ENCODE measurements around the gene PTPRM. TPM values are rescaled to one million over a fixed set of nuclear protein-coding genes. Genes with fewer than 3 reads are reported as not detected.

Gene PTPRM
- total RNA-seq, 1 donor from 2014 or later, result 257 TPM

- Histone ChIP-seq H3K9me3 (no peaks in the 10 kb centered on the region), H3K4me3 (no peak overlapping the region), H3K4me1 (no peaks in the 10 kb centered on the region), H3K27me3 (no peaks in the 10 kb centered on the region), H3K27ac (no peak overlapping the region), H3K36me3 (peaks cover 3 to 6% of the 10 kb centered on the region in 2 donors)
- intact Hi-C loops (cut with DNase I), result no loop called here
- TF ChIP-seq CTCF (IDR thresholded peaks at IDR 0.05), result no peak
- DNase-seq (ENCODE audit: low spot score in 2 of 2), result no peak
Observed at GRCh38 chr18:8088626-8089025, 521.5 kb downstream of the PTPRM start.

- H3K27me3 ChIP-seq, result no peaks in the 10 kb centered on the region
- no peaks in the 10 kb centered on the region for H3K4me1 ChIP-seq
- intact Hi-C loops (cut with DNase I), result no loop called here
- H3K9me3 ChIP-seq, result no peaks in the 10 kb centered on the region
- H3K4me3 ChIP-seq, result no peak overlapping the region
- no peak for DNase-seq (ENCODE audit: low spot score in 2 of 2)
- no peak for TF ChIP-seq CTCF (IDR thresholded peaks at IDR 0.05)
- H3K36me3 ChIP-seq, result peaks cover 0 to under 1% of the 10 kb centered on the region in 2 donors
- H3K27ac ChIP-seq, result no peak overlapping the region
Observed at GRCh38 chr18:8091035-8091434, 523.9 kb downstream of the PTPRM start.

GRCh38 chr18:8095947-8096570 lies 528.9 kb downstream of the PTPRM start:
- Histone ChIP-seq H3K27me3 (no peaks in the 10 kb centered on the region), H3K4me3 (no peak overlapping the region), H3K4me1 (no peaks in the 10 kb centered on the region), H3K9me3 (no peaks in the 10 kb centered on the region), H3K27ac (no peak overlapping the region), H3K36me3 (no peaks in the 10 kb centered on the region)
- no peak for DNase-seq (ENCODE audit: low spot score in 2 of 2)
- no peak for TF ChIP-seq CTCF (IDR thresholded peaks at IDR 0.05)
- intact Hi-C loops (cut with DNase I), result no loop called here

GRCh38 chr18:8097399-8097798 lies 530.3 kb downstream of the PTPRM start:
- H3K4me3 ChIP-seq, result no peak overlapping the region
- no peaks in the 10 kb centered on the region for H3K27me3 ChIP-seq
- DNase-seq (ENCODE audit: low spot score in 2 of 2), result no peak
- H3K36me3 ChIP-seq, result peaks cover 0 to 5% of the 10 kb centered on the region in 2 donors
- H3K9me3 ChIP-seq, result peaks cover 0 to 5% of the 10 kb centered on the region in 2 donors
- H3K27ac ChIP-seq, result no peak overlapping the region
- intact Hi-C loops (cut with DNase I), result no loop called here
- TF ChIP-seq CTCF (IDR thresholded peaks at IDR 0.05), result no peak
- no peaks in the 10 kb centered on the region for H3K4me1 ChIP-seq

GRCh38 chr18:8097927-8098326 lies 530.8 kb downstream of the PTPRM start:
- Histone ChIP-seq H3K9me3 (peaks cover 0 to 9% of the 10 kb centered on the region in 2 donors), H3K4me1 (no peaks in the 10 kb centered on the region), H3K27ac (no peak overlapping the region), H3K27me3 (no peaks in the 10 kb centered on the region), H3K4me3 (no peak overlapping the region), H3K36me3 (peaks cover 0 to 10% of the 10 kb centered on the region in 2 donors)
- no peak for TF ChIP-seq CTCF (IDR thresholded peaks at IDR 0.05)
- intact Hi-C loops (cut with DNase I), result no loop called here
- no peak for DNase-seq (ENCODE audit: low spot score in 2 of 2)

- Histone ChIP-seq H3K4me1 (no peaks in the 10 kb centered on the region), H3K9me3 (peaks cover 0 to 13% of the 10 kb centered on the region in 2 donors), H3K27ac (no peak overlapping the region), H3K27me3 (no peaks in the 10 kb centered on the region), H3K36me3 (peaks cover 0 to 13% of the 10 kb centered on the region in 2 donors), H3K4me3 (no peak overlapping the region)
- DNase-seq (ENCODE audit: low spot score in 2 of 2), result no peak
- intact Hi-C loops (cut with DNase I), result no loop called here
- no peak for TF ChIP-seq CTCF (IDR thresholded peaks at IDR 0.05)
Observed at GRCh38 chr18:8106603-8107002, 539.5 kb downstream of the PTPRM start.

All from ascending aorta (tissue), 2 donors.